ENCODE measurements around the gene MPO.

The MPO gene

DNA sequence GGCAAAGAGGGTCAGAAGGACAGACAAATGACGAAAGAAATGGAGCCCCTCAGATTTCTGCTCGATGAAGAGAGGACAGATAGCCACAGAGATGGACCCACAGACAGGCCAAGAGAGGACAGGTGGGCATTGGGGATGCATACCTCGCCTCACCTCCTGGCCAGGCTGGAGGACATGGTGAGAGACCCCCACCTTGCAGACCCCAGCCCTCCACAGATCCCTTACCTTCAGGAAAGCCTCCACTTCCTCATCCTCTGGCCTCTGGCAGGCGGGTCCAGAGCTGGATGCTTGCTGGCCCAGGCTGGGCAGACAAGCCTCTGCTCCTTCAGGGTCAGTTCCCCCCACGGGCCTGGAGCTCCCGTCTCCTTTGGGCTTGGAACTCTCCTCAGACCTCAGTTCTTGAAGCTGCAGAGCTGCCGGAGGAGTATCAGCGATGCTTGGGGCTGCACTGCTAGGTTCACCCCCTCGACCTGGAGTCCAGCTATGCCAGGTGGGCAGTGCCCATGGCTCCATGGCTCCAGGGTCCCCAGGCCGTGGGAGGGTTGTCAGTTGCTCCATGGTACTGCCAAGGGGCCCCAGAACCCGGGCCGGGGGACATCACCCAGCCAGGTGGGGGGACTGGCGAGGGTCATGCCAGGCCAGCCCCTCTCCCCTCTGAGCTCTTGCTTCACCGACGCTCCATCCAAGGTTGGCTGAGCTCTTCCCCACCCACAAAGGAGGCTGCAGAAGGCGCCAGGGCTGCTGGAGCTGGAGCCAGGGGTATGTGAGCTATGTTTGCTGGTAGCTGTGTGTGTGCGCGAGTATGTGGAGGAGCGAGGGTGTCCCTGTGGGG, 46.8 kb upstream of the MPO start:
- TF ChIP-seq, protein P1, sequence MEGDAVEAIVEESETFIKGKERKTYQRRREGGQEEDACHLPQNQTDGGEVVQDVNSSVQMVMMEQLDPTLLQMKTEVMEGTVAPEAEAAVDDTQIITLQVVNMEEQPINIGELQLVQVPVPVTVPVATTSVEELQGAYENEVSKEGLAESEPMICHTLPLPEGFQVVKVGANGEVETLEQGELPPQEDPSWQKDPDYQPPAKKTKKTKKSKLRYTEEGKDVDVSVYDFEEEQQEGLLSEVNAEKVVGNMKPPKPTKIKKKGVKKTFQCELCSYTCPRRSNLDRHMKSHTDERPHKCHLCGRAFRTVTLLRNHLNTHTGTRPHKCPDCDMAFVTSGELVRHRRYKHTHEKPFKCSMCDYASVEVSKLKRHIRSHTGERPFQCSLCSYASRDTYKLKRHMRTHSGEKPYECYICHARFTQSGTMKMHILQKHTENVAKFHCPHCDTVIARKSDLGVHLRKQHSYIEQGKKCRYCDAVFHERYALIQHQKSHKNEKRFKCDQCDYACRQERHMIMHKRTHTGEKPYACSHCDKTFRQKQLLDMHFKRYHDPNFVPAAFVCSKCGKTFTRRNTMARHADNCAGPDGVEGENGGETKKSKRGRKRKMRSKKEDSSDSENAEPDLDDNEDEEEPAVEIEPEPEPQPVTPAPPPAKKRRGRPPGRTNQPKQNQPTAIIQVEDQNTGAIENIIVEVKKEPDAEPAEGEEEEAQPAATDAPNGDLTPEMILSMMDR (IDR thresholded peaks at IDR 0.05; ENCODE audit: low read depth, low read length) = no peak
- Histone ChIP-seq H3K36me3 (no peaks in the 10 kb centered on the region), H3K27me3 (no peaks in the 10 kb centered on the region), H3K4me3 (ENCODE audit: low read depth, low read length) (no peak overlapping the region), H3K9me3 (no peaks in the 10 kb centered on the region), H3K4me1 (peaks cover 11% of the 10 kb centered on the region)
- no peak for DNase-seq

DNA sequence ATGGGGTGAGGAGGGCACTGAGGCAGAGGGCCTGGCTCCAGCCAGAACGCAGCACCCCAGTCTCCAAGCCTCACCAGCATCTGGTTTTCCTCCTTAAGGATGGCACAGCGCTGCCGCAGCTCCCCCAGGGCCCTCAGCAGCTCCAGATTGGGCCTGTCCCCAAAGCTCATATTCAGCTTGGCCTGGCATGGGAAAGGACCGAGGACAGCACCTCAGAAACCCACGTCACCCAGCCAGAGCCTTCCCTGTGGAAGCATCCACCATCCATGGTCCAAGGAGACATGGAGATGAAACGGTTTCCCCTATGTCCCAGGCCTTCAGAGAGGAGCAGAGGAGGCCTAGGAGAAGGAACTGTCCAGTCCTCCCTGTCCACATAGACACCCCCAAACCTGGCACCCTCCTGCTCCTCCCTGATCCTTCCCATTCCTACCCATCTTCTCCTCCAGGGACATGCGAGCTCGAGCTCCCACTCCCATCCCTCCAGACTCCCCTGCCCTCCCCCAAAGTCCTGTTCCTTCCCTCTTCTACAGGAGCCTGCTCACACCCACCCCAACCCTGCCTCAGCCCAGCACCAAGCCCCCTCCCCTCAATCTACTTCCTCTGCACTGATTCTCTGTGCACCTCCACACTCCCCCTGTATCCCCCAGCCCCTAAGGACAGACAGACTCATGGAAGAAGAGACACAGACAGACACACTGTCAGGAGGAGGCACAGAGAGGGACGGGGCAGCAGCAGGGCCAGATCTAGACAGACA, 46.1 kb upstream of the MPO start:
- H3K4me1 ChIP-seq = peaks cover 11% of the 10 kb centered on the region
- H3K4me3 ChIP-seq (ENCODE audit: low read depth, low read length) = no peak overlapping the region
- TF ChIP-seq, protein P1 (IDR thresholded peaks at IDR 0.05; ENCODE audit: low read depth, low read length) = no peak
- DNase-seq = no peak
- no peaks in the 10 kb centered on the region for H3K36me3 ChIP-seq
- H3K27me3 ChIP-seq = no peaks in the 10 kb centered on the region
- H3K9me3 ChIP-seq = no peaks in the 10 kb centered on the region

DNA sequence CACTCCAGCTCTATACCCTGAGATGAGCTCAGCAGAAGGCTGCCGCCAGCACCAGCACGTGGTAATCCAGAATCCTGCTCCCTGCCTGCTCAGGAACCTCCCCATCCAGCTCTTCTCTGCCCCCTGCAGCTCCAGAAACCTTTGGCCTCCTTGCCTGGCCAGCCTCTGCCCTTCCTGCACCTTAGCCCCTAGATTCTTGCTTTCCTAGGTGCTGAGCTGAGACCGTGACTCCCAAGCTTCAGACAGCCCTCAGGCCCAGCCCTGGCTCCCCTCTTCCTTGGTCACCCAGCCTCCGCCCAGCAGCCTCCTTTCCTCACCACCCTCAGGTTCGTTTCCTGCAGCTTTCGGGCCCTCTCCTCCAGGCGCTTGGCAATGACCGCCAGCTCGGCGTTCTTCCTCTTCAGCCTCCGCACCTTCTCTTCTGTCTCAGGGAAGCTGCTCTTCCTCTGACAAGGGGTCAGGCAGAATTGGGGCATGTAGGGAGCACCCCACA, 45.3 kb upstream of the MPO start:
- no peaks in the 10 kb centered on the region for H3K27me3 ChIP-seq
- H3K9me3 ChIP-seq = no peaks in the 10 kb centered on the region
- TF ChIP-seq, protein P1 (IDR thresholded peaks at IDR 0.05; ENCODE audit: low read depth, low read length) = no peak
- DNase-seq = no peak
- H3K4me3 ChIP-seq (ENCODE audit: low read depth, low read length) = no peak overlapping the region
- H3K4me1 ChIP-seq = peaks cover 11% of the 10 kb centered on the region
- no peaks in the 10 kb centered on the region for H3K36me3 ChIP-seq

DNA sequence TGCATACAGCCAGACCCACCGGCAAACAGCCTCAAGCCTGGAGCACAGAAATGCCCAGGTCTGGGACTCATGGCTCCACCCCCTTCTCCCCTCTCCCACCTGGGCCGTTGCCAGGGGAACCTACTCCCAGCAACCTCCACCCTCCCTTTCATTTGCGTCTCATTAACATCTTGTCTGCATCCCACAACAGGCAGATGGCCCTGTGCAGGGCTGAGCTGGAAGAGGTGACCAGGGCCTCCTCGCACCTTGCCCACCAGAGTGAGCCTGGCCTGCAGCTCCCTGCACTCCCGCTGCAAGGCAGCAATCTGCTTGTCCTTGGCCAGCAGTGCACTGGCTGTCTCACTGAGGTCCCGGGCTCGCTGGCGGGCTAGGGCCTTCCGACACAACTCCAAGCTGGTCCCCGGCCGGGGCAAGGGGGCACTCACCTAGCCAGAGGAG, 44.6 kb upstream of the MPO start:
- Histone ChIP-seq H3K4me3 (ENCODE audit: low read depth, low read length) (no peak overlapping the region), H3K4me1 (peaks cover 11% of the 10 kb centered on the region), H3K27me3 (no peaks in the 10 kb centered on the region), H3K9me3 (no peaks in the 10 kb centered on the region), H3K36me3 (no peaks in the 10 kb centered on the region)
- TF ChIP-seq, protein P1 (IDR thresholded peaks at IDR 0.05; ENCODE audit: low read depth, low read length) = no peak
- peak; percentile 36 for DNase-seq

DNA sequence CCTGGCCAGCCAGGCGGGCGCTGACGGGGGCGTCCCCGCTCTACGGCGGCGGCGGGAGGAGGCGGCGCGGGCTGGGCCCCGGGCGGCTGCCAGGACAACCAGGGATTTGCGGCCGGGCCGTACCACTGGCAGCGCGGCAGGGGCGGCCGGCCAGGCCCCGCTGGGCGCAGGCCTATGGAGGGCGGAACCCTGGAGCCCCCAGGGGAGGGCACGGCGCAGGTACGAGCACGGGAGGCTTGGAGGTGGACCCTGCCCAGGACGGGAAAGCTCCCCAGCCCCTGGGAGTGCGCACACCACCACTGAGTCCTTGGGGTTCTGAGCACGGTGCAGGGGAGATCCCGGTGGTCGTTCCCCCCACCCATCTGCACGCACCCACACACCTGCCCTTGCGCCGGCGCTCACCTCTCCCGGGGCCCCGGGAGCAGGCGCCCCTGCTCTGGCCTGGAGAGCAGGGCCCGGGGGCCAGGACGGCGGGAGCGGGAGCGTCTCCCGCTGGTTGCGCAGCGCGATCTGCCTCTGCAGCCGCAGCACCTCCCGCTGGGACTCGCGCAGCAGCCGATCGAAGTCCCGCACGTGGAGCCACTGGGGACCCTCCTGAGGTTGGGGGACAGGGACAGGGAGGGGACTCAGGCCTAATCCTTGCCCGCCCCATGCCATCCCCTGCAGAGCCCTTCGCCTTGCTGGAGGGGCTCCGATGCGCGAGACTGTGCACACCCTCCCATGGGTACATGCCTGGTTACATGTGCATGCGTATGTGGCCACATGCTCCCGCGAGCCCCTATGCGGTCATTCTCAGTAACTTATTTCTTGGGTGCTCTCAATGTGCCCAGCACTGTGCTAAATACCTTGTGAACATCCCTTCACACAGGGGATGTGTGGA, 43.9 kb upstream of the MPO start:
- H3K9me3 ChIP-seq = no peaks in the 10 kb centered on the region
- H3K4me3 ChIP-seq (ENCODE audit: low read depth, low read length) = peak overlapping the region; percentile 64
- no peaks in the 10 kb centered on the region for H3K36me3 ChIP-seq
- TF ChIP-seq, protein P1 (IDR thresholded peaks at IDR 0.05; ENCODE audit: low read depth, low read length) = no peak
- H3K27me3 ChIP-seq = no peaks in the 10 kb centered on the region
- peak; percentile 71 for DNase-seq
- H3K4me1 ChIP-seq = peaks cover 11% of the 10 kb centered on the region

All from BE2C (cell line).